Activated CD4-positive, alpha-beta memory T cell treated with anti-CD3 and anti-CD28 coated beads for 36 hours (primary cell): ENCODE results near the gene KIF13A. TPM values are rescaled to one million over a fixed set of nuclear protein-coding genes. Genes with fewer than 3 reads are reported as not detected.
"Not testable (repeated sequence)": the region's sequence is repeated elsewhere in the genome, so short reads cannot be mapped to it uniquely, and the experiment has no call there.

Experiments used
- CTCF ChIA-PET: fragments of 350-600 bp; sonication (Branson Sonifier 250); formaldehyde crosslinking; loops from one replicate; lab custom pipeline; 2021; ENCODE audit warnings: antibody characterized with exemption, inconsistent platforms; lab: Charles Lee
- POLR2A ChIA-PET: fragments of 350-600 bp; sonication (Branson Sonifier 250); formaldehyde crosslinking; loops from one replicate; lab custom pipeline; 2021; ENCODE audit warnings: antibody characterized with exemption; lab: Charles Lee
- DNase-seq: peaks from one replicate; pipeline ENCODE4 v3.0.0-alpha.2; 2020
- H3K27ac Mint-ChIP-seq: one replicate; pipeline ENCODE4 v1.8.0; 2021; ENCODE audit warnings: mixed read lengths
- H3K27me3 Mint-ChIP-seq: one replicate; pipeline ENCODE4 v1.8.0; 2021; ENCODE audit warnings: mixed read lengths
- H3K36me3 Mint-ChIP-seq: one replicate; pipeline ENCODE4 v1.8.0; 2021; ENCODE audit warnings: mixed read lengths
- H3K4me1 Mint-ChIP-seq: one replicate; pipeline ENCODE4 v1.8.0; 2021; ENCODE audit warnings: low read depth, mixed read lengths
- H3K4me3 Mint-ChIP-seq: one replicate; pipeline ENCODE4 v1.8.0; 2021; ENCODE audit warnings: mild to moderate bottlenecking, mixed read lengths
- H3K9me3 Mint-ChIP-seq: one replicate; pipeline ENCODE4 v1.8.0; 2021; ENCODE audit warnings: mixed read lengths
- intact Hi-C: fragments of 100-400 bp; cut with micrococcal nuclease; formaldehyde crosslinking; loops from one replicate; pipeline ENCODE4 v1.15.1; 2023
- total RNA-seq, 2 experiments: library from RNA; stranded (reverse); gene quantifications; one replicate each; pipeline ENCODE4 v1.2.3, GENCODE V29; 2021

The KIF13A gene
- total RNA-seq, 2 experiments from 2014 or later, result 0.07 TPM; not detected in 1

DNA sequence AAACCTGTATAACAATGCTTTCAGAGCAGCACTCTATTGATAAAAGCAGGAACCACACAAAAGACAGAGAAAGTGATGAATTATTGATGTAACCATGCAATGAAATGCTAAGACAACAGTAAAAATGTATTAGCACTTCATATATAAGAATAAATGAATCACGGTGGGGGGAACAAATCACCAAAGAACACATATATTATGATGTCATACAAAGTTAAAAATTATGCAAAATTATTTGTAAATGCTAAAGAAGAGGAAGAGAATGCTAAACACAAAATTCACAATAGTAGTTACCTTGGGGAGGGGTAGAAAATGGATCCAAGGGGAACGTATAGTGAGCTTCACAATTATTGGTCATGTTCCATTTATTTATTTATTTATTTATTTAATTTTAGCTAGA lies 133.9 kb downstream of the KIF13A start:
- DNase-seq, result no peak
- H3K36me3 Mint-ChIP-seq, result no peaks in the 10 kb centered on the region
- no peak overlapping the region for H3K27ac Mint-ChIP-seq
- peaks cover 4% of the 10 kb centered on the region for H3K27me3 Mint-ChIP-seq
- no peaks in the 10 kb centered on the region for H3K4me1 Mint-ChIP-seq
- no peaks in the 10 kb centered on the region for H3K9me3 Mint-ChIP-seq
- POLR2A ChIA-PET, result no interaction called here
- H3K4me3 Mint-ChIP-seq, result no peak overlapping the region
- intact Hi-C loops, result no loop called here
- CTCF ChIA-PET, result interaction anchor here (1.4 kb wide), 1 partner anchor 38 kb away, joined by 3 read pairs; no protein-coding TSS in a partner anchor

- no peaks in the 10 kb centered on the region for H3K36me3 Mint-ChIP-seq
- POLR2A ChIA-PET, result no interaction called here
- no peaks in the 10 kb centered on the region for H3K9me3 Mint-ChIP-seq
- H3K27me3 Mint-ChIP-seq, result peaks cover 6% of the 10 kb centered on the region
- CTCF ChIA-PET, result no interaction called here
- no peak overlapping the region for H3K27ac Mint-ChIP-seq
- no peak for DNase-seq
- no peaks in the 10 kb centered on the region for H3K4me1 Mint-ChIP-seq
- intact Hi-C loops, result no loop called here
- H3K4me3 Mint-ChIP-seq, result no peak overlapping the region
These were observed 135.7 kb downstream of the KIF13A start for GRCh38 chr6:17851720-17852161.

DNA sequence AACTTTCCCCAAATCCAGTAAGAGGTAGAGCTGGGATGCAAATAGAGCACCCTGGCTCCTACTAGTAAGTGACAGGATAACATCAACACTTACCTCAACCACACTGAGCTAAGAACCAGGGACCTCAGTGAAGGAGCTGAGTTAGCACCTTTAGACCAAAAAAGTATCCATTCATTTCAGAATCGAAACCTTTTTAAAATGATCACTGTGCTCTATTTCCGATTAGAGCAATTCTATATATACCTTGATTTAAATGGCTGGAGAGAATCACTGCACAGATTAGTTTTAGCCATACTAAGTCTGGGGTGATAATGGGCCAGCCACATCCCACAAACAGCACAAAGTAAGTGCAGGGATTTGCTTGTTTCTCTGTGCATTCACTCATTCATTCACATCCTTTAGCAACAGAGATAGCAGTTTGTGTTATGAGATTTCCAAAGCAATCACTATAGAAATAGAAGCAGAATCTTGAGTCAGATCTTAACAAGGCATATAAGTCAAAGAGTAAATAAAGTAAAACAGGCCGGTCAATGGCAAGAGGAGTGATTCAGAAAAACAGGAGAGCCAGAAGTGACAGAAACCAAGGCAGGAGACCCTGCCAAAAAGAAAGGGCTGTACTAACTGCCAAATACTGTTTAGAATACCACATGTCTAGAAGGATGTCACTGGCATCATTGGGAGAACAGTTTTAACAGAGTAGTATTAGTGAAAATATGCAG lies 136.3 kb downstream of the KIF13A start:
- H3K36me3 Mint-ChIP-seq, result no peaks in the 10 kb centered on the region
- POLR2A ChIA-PET, result interaction anchor here (0.6 kb wide), 1 partner anchor 125 kb away, joined by 3 read pairs; no protein-coding TSS in a partner anchor

DNA sequence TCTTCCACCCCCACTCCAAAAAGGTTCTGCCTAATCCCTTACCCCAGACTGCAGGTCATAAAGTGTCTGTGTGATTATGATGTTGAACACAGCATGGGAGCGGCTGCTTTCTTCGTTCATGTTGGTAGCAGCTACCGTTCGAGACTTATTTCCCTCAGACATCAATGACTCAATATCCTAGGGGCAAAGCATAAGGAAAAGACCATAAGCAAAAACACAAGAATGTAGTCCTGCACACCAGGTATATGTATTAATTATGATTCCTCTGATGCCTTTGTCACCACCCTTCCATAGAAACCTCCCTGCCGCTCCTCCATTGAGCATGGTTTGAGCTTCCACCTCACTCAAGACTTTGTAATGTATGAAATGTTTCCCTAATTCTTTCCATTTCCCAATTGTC lies 137.2 kb downstream of the KIF13A start:
- no peak overlapping the region for H3K4me3 Mint-ChIP-seq
- H3K27me3 Mint-ChIP-seq, result peaks cover 9% of the 10 kb centered on the region
- no peaks in the 10 kb centered on the region for H3K9me3 Mint-ChIP-seq
- H3K36me3 Mint-ChIP-seq, result no peaks in the 10 kb centered on the region
- CTCF ChIA-PET, result no interaction called here
- no peak for DNase-seq
- intact Hi-C loops, result no loop called here
- H3K27ac Mint-ChIP-seq, result no peak overlapping the region
- POLR2A ChIA-PET, result interaction anchor here (0.6 kb wide), 1 partner anchor 124 kb away, joined by 3 read pairs; no protein-coding TSS in a partner anchor
- no peaks in the 10 kb centered on the region for H3K4me1 Mint-ChIP-seq

More for the DNA sequence above, 136.3 kb downstream of the KIF13A start:
- Mint-ChIP-seq H3K4me1 (no peaks in the 10 kb centered on the region), H3K9me3 (no peaks in the 10 kb centered on the region), H3K27ac (no peak overlapping the region), H3K4me3 (no peak overlapping the region), H3K27me3 (peaks cover 9% of the 10 kb centered on the region)
- intact Hi-C loops, result no loop called here
- DNase-seq, result no peak
- CTCF ChIA-PET, result no interaction called here

DNA sequence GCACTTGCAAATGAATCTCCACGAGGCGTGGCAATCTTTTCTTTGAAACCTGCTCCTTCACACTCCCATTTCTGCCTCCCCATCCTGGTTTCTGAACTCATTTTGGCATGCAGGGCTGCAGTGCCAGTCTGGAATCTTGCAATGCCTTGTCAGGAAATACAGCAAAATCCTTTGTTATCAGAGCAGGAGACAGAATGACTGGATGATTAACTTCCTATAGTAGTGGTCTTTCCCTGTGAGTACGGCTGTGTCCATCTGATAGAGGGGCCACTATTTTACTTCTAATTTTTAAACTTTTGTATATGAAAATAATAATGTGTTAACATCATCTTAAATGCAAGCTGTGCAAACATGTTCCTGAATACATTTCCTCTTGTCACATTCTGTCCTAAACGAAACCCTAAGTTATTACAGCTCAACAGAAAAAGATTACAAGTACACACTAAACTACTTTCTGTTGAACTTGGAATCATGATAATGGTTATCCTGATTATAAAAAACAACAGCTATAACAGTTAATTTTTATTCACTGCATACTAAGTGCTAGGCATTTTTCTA lies 140.2 kb downstream of the KIF13A start:
- H3K36me3 Mint-ChIP-seq, result no peaks in the 10 kb centered on the region
- ChIA-PET POLR2A (no interaction called here), CTCF (no interaction called here)
- intact Hi-C loops, result no loop called here
- no peaks in the 10 kb centered on the region for H3K9me3 Mint-ChIP-seq
- H3K27me3 Mint-ChIP-seq, result peaks cover 10% of the 10 kb centered on the region
- peaks cover 1% of the 10 kb centered on the region for H3K4me1 Mint-ChIP-seq
- no peak for DNase-seq
- no peak overlapping the region for H3K27ac Mint-ChIP-seq
- no peak overlapping the region for H3K4me3 Mint-ChIP-seq

- CTCF ChIA-PET, result no interaction called here
These were observed 140.7 kb downstream of the KIF13A start for GRCh38 chr6:17846762-17847161.

GRCh38 chr6:17845598-17845997 lies 141.8 kb downstream of the KIF13A start:
- Mint-ChIP-seq H3K4me3 (no peak overlapping the region), H3K36me3 (no peaks in the 10 kb centered on the region), H3K27me3 (peaks cover 10% of the 10 kb centered on the region), H3K9me3 (no peaks in the 10 kb centered on the region), H3K27ac (no peak overlapping the region), H3K4me1 (peaks cover 1% of the 10 kb centered on the region)
- DNase-seq, result no peak
- CTCF ChIA-PET, result no interaction called here
- intact Hi-C loops, result no loop called here
- POLR2A ChIA-PET, result interaction anchor here (0.6 kb wide), 1 partner anchor 725 kb away, joined by 3 read pairs; no protein-coding TSS in a partner anchor

More at GRCh38 chr6:17846762-17847161, 140.7 kb downstream of the KIF13A start:
- intact Hi-C loops, result no loop called here
- POLR2A ChIA-PET, result no interaction called here
- no peaks in the 10 kb centered on the region for H3K9me3 Mint-ChIP-seq
- no peaks in the 10 kb centered on the region for H3K36me3 Mint-ChIP-seq
- DNase-seq, result no peak
- H3K27me3 Mint-ChIP-seq, result peaks cover 10% of the 10 kb centered on the region
- H3K27ac Mint-ChIP-seq, result no peak overlapping the region
- H3K4me1 Mint-ChIP-seq, result peaks cover 1% of the 10 kb centered on the region
- no peak overlapping the region for H3K4me3 Mint-ChIP-seq

- H3K4me1 Mint-ChIP-seq, H3K9me3 Mint-ChIP-seq, H3K36me3 Mint-ChIP-seq, CTCF ChIA-PET, intact Hi-C loops, DNase-seq, H3K4me3 Mint-ChIP-seq, H3K27ac Mint-ChIP-seq, H3K27me3 Mint-ChIP-seq, POLR2A ChIA-PET: not testable (repeated sequence)
These were observed 142.5 kb downstream of the KIF13A start for GRCh38 chr6:17844967-17845366.

GRCh38 chr6:17842934-17843821 lies 144.3 kb downstream of the KIF13A start:
- Mint-ChIP-seq H3K27me3 (peaks cover 5% of the 10 kb centered on the region), H3K36me3 (no peaks in the 10 kb centered on the region), H3K4me1 (peaks cover 1% of the 10 kb centered on the region), H3K9me3 (no peaks in the 10 kb centered on the region), H3K4me3 (no peak overlapping the region), H3K27ac (no peak overlapping the region)
- DNase-seq, result no peak
- ChIA-PET POLR2A (no interaction called here), CTCF (no interaction called here)
- intact Hi-C loops, result no loop called here

GRCh38 chr6:17842014-17842776 lies 145.2 kb downstream of the KIF13A start:
- Mint-ChIP-seq H3K4me3 (no peak overlapping the region), H3K36me3 (no peaks in the 10 kb centered on the region), H3K27me3 (peaks cover 5% of the 10 kb centered on the region), H3K4me1 (peaks cover 1% of the 10 kb centered on the region), H3K27ac (no peak overlapping the region), H3K9me3 (no peaks in the 10 kb centered on the region)
- DNase-seq, result no peak
- CTCF ChIA-PET, result no interaction called here
- POLR2A ChIA-PET, result no interaction called here
- intact Hi-C loops, result no loop called here

DNA sequence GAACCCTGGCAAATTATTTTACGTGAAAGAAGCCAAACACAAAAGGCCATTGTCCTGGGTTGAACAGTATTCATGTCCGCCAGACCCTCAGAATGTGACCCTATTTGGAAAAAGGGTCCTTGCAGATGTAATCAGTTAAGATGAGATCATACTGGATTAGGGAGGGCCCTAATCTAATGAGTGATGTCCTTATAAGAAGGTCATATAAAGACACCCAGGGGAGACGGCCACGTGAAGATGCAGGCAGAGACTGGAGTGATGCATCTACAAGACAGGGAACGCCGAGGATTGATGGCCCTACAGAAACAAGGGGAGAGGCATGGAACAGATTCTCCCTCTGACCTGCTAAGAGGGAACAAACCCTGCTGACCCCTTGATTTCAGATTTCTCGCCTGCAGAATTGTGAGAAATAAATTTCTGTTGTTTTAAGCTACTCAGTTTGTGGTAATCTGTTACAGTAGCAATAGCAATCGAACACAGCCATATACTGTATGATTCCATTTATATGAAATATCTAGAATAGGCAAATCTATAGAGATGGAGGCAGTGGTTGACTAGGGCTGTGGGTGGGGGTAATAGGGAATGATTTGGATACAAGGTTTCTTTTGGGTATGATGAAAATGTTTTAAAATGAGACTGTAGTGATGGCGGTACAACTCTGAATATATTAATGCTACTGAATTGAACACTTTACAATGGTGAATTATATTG lies 147.8 kb downstream of the KIF13A start:
- H3K36me3 Mint-ChIP-seq, result no peaks in the 10 kb centered on the region
- CTCF ChIA-PET, result no interaction called here
- no peak for DNase-seq
- H3K4me1 Mint-ChIP-seq, result peaks cover 1% of the 10 kb centered on the region
- H3K4me3 Mint-ChIP-seq, result no peak overlapping the region
- H3K27ac Mint-ChIP-seq, result no peak overlapping the region
- no peaks in the 10 kb centered on the region for H3K9me3 Mint-ChIP-seq
- peaks cover under 1% of the 10 kb centered on the region for H3K27me3 Mint-ChIP-seq
- POLR2A ChIA-PET, result no interaction called here
- intact Hi-C loops, result no loop called here
